Breast epithelium (tissue), 3 donors: ENCODE results near the gene TMCC2.

Experiments
- CTCF ChIP-seq, 3 donors: fragments of 450-650 bp; IDR thresholded peaks; one replicate each; pipeline ENCODE4 v1.5.1; 2016 to 2017; ENCODE audit warnings: antibody characterized with exemption in 3 of 3, mild to moderate bottlenecking in 3 of 3, moderate library complexity in 3 of 3
- POLR2A ChIP-seq: fragments of 450-650 bp; IDR thresholded peaks from one replicate; pipeline ENCODE4 v1.6.1; 2016; ENCODE audit warnings: antibody characterized with exemption, mild to moderate bottlenecking, moderate library complexity
- POLR2AphosphoS5 ChIP-seq, 3 donors: sonication (generic); formaldehyde crosslinking; IDR thresholded peaks; one replicate each; pipeline ENCODE4 v1.6.1; 2017; ENCODE audit warnings: antibody characterized with exemption in 3 of 3

DNA sequence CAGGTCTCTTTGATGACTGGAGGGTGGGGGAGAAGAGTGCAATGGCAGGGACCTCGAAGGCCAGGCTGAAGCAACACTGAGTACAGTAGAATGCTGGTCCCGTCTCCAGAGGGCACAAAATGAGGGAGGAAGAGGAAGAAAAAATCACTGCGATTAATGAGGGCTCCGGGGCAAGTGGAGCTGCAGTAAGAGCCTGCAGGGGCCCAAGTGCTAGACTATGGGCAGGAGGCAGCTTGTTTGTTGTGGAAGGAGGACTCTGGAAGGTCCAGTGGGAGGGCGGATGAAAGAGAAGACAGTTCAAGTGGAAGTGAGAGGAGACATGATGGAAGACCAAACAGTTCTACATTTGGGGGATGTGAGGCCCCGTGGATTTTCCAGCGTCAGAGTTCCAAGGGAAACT lies 17.4 kb downstream of the TMCC2 start:
- TF ChIP-seq CTCF (IDR thresholded peaks at IDR 0.05) (no peak), POLR2AphosphoS5 (IDR thresholded peaks at IDR 0.05) (no peak), POLR2A (no peak)
